Adrenal gland (tissue), 12 donors: ENCODE data around the gene GATC. TPM values are rescaled to one million over a fixed set of nuclear protein-coding genes. Genes with fewer than 3 reads are reported as not detected.

Experiments used
- DNase-seq, 7 donors: peaks; one replicate each; pipeline ENCODE4 v3.0.0-alpha.2; 2019 to 2020
- H3K27ac ChIP-seq, 5 donors: fragments of 200-600 bp; sonication (generic) in 4 of 5; 1 replicate in 3 of 5; 2 replicates in 2 of 5; pipeline versions ENCODE4 v1.5.1 to v1.8.0; 2016 to 2020; ENCODE audit warnings: mild to moderate bottlenecking in 1 of 5
- H3K27me3 ChIP-seq: fragments of 200-600 bp; 2 replicates; pipeline ENCODE4 v1.8.0; 2021
- H3K36me3 ChIP-seq, 2 donors: fragments of 200-600 bp; replicated peaks in 1 of 2; 1 replicate in 1 of 2; 2 replicates in 1 of 2; pipeline versions ENCODE4 v1.5.1 to v1.8.0; 2018 to 2022
- H3K4me1 ChIP-seq, 2 donors: fragments of 200-600 bp; replicated peaks in 1 of 2; 1 replicate in 1 of 2; 2 replicates in 1 of 2; pipeline versions ENCODE4 v1.5.1 to v1.8.0; 2018 to 2021
- H3K4me3 ChIP-seq, 4 donors: fragments of 200-600 bp; sonication (generic) in 3 of 4; one replicate each; pipeline ENCODE4 v1.5.1; 2016 to 2018
- H3K9me3 ChIP-seq, 3 donors: fragments of 200-600 bp; sonication (generic) in 1 of 3; replicated peaks in 1 of 3; 1 replicate in 2 of 3; 2 replicates in 1 of 3; pipeline versions ENCODE4 v1.5.1 to v1.8.0; 2016 to 2021
- POLR2A ChIP-seq, 2 donors: fragments of 450-650 bp; IDR thresholded peaks; one replicate each; pipeline ENCODE4 v1.6.1; 2017; ENCODE audit warnings: antibody characterized with exemption in 2 of 2, mild to moderate bottlenecking in 2 of 2, moderate library complexity in 1 of 2
- WGBS, 4 donors: extraction: QIAGEN DNeasy Blood & Tissue Kit in 2 of 4; methylation state at CpG; one replicate each; pipeline versions ENCODE4 v1.1.5 to v1.1.7; 2013 to 2017; 5-methylcytosine and 5-hydroxymethylcytosine counted together
- intact Hi-C, 2 donors: fragments of 100-400 bp; cut with DNase I; formaldehyde crosslinking; loops; one replicate each; pipeline versions ENCODE4 v1.14.1 to v1.15.0; 2022 to 2023
- polyA plus RNA-seq, 3 donors: library from polyadenylated mRNA; stranded (reverse); fragments of 200-250 nt in 2 of 3; fragments of 350-450 nt in 1 of 3; fragmentation: Illumina TruSeq in 1 of 3; extraction: RNeasy Lipid Tissue Mini Kit (QIAGEN cat#74804) in 1 of 3; gene quantifications; one replicate each; pipeline ENCODE4 v1.2.3, GENCODE V29; 2013 to 2014
- total RNA-seq, 9 donors: library from RNA; depleted of rRNA in 4 of 9; stranded (reverse); fragments of >200 nt in 4 of 9; fragments of 120-200 nt in 1 of 9; fragmentation: NEBNext Ultra II Directional in 1 of 9; extraction: Animal tissue kit (Norgen Biotek cat#: 25700) in 1 of 9; gene quantifications; one replicate each; pipeline versions ENCODE4 v1.1.0 to v1.2.4, GENCODE V29; 2013 to 2023
- TF ChIP-seq, protein P1 (sequence below), 6 experiments: fragments of 450-650 bp in 4 of 6; fragments of 200-600 bp in 2 of 6; sonication (generic) in 1 of 6; IDR thresholded peaks; 1 replicate in 5 of 6; 2 replicates in 1 of 6; pipeline versions ENCODE4 v1.5.1 to v1.8.0; 2016 to 2021; ENCODE audit warnings: antibody characterized with exemption in 6 of 6, mild to moderate bottlenecking in 2 of 6, moderate library complexity in 1 of 6
- donor health status: healthy with polysubstance abuse.
- donor health status: Bipolar disorder and iron deficiency.
- donor health status: DM: yes; HTN: yes; CAD: no.
- donor health status: DM: no; HTN: no; CAD: no.
- donor health status: DM: no; HTN: no; CAD: no.
- donor health status: DM: yes; HTN: yes; CAD: no.

GATC gene
- total and polyA plus RNA-seq, 12 donors: 9.0 to 43.6 (median 30.2) TPM

DNA sequence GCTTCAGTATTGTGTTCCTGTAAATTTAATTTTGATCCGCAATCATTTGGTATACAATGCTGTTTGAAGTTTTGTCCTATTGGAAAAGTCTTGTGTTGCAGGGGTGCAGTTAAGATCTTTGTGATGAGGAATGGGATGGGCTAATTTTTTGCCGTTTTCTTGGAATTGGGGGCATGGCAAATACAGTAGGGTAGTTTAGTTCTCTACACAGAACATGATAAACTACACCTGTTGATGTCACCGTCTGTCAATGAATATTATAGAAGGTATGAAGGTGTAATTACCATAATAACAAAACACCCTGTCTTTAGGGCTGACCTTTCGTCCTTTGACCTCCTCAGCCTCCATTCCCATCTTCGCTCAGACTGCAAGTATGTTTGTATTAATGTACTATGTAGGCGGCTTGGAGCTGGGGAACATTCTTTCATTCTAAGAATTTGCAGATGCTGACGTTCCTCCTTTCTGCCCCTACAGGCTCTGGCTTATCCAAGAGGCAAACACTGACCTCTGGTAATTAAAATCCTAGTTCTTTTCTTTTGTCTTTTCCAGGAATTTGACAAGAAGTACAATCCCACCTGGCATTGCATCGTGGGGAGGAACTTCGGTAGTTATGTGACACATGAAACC, 51.4 kb downstream of the GATC start:
- intact Hi-C loops: no loop called here
- TF ChIP-seq, protein P1, sequence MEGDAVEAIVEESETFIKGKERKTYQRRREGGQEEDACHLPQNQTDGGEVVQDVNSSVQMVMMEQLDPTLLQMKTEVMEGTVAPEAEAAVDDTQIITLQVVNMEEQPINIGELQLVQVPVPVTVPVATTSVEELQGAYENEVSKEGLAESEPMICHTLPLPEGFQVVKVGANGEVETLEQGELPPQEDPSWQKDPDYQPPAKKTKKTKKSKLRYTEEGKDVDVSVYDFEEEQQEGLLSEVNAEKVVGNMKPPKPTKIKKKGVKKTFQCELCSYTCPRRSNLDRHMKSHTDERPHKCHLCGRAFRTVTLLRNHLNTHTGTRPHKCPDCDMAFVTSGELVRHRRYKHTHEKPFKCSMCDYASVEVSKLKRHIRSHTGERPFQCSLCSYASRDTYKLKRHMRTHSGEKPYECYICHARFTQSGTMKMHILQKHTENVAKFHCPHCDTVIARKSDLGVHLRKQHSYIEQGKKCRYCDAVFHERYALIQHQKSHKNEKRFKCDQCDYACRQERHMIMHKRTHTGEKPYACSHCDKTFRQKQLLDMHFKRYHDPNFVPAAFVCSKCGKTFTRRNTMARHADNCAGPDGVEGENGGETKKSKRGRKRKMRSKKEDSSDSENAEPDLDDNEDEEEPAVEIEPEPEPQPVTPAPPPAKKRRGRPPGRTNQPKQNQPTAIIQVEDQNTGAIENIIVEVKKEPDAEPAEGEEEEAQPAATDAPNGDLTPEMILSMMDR (IDR thresholded peaks at IDR 0.05): no peak
- TF ChIP-seq POLR2A (IDR thresholded peaks at IDR 0.05): no peak
- Histone ChIP-seq H3K4me1 (peaks cover 15 to 22% of the 10 kb centered on the region in 2 donors), H3K9me3 (no peaks in the 10 kb centered on the region), H3K4me3 (peak overlapping the region in 2 of 4 donors; percentile 86 to 91), H3K36me3 (peaks cover 0 to 15% of the 10 kb centered on the region in 2 donors), H3K27ac (peak overlapping the region in 3 of 5 donors; percentile 63 to 90 (median 87)), H3K27me3 (no peaks in the 10 kb centered on the region)
- DNase-seq: no peak
- 31 to 41% (median 38%) methylated on average over 9 of the region's 9 CpGs for WGBS, 4 donors

DNA sequence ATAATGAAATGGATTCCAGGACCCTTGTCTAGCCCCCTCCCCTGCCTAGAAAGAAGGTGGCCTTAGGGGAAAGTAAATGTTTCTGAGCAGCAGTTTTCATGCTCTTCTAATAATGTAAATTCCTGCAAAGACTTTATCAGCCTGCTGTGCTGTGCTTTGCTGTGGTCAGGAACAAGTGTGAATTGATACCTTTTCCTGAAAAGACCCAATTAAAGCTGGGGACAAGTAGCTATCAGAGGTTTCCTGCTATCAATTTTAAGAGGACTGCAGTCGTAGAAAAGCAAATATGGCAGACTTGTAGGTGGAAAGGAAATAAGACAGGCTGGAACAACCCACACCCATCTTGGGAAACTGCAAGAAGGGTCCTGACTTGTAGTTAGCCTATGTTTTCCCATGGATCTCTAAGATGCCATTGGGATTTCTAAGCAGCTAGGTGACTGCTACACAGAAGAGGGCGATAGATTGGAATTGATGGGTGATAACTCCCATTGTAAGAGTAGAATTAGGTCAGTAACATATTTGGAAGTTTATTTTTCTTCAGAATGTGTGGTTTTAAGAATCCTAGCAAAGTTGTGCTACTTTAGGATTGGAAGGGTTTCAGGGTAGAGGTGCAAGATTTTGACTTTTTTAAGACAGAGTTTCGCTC, 52.7 kb downstream of the GATC start:
- peaks cover 0 to 28% of the 10 kb centered on the region in 2 donors for H3K36me3 ChIP-seq
- H3K4me1 ChIP-seq: peaks cover 15 to 22% of the 10 kb centered on the region in 2 donors
- 84 to 93% (median 88%) methylated on average over 3 of the region's 3 CpGs for WGBS, 4 donors
- no peak for DNase-seq
- no peaks in the 10 kb centered on the region for H3K27me3 ChIP-seq
- H3K27ac ChIP-seq: no peak overlapping the region
- H3K4me3 ChIP-seq: no peak overlapping the region
- no peak for TF ChIP-seq POLR2A (IDR thresholded peaks at IDR 0.05)
- TF ChIP-seq, protein P1 (IDR thresholded peaks at IDR 0.05): no peak
- intact Hi-C loops: no loop called here
- H3K9me3 ChIP-seq: no peaks in the 10 kb centered on the region

DNA sequence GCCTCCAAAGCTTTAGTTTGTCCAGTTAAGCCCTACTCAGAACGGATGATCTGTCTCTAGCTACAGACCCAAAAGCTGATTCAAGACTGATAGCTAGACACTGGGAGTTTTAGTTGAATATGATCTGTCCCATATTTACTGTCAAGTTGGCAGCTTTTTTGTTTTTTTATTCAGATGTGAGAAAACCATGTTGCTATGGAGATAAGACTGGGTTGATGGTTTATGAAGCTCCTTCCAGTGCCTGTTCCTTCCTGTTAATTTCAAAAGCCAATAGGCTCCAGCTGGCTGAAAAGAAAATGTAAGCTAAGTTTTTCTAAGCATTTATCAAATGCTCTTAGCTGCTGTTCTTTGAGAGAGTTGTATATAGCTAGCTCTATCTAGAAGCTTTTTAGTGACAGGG, 54.3 kb downstream of the GATC start:
- H3K4me1 ChIP-seq: peaks cover 8 to 14% of the 10 kb centered on the region in 2 donors
- no peak overlapping the region for H3K4me3 ChIP-seq
- H3K27ac ChIP-seq: no peak overlapping the region
- 84 to 96% (median 90%) methylated on average over 1 of the region's 1 CpG for WGBS, 4 donors
- H3K9me3 ChIP-seq: no peaks in the 10 kb centered on the region
- no peaks in the 10 kb centered on the region for H3K27me3 ChIP-seq
- peaks cover 0 to 37% of the 10 kb centered on the region in 2 donors for H3K36me3 ChIP-seq
- no peak for TF ChIP-seq POLR2A (IDR thresholded peaks at IDR 0.05)
- TF ChIP-seq, protein P1 (IDR thresholded peaks at IDR 0.05): no peak
- intact Hi-C loops: no loop called here
- DNase-seq: no peak

DNA sequence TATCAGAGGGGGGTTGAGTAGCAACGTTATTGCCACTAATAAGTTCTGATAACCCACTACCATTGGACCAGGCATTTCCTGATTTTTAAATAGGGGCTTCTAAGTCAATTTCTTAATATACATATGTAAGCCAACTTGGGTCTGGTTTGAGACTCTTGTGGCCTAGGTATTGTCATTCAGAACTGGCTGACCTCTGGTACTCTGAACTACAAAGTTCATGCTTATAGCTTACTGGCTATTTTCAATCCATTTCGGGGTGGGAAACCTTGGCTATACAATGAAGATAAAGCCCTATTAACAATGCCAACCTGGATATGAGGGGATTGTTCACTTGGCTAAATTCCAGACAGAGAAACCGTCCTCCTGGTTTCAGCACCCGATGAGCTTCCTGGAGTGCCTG, 58.3 kb downstream of the GATC start:
- Histone ChIP-seq H3K4me1 (no peaks in the 10 kb centered on the region), H3K4me3 (no peak overlapping the region), H3K27ac (no peak overlapping the region), H3K9me3 (no peaks in the 10 kb centered on the region), H3K27me3 (no peaks in the 10 kb centered on the region), H3K36me3 (peaks cover 0 to 41% of the 10 kb centered on the region in 2 donors)
- 86 to 90% (median 88%) methylated on average over 4 of the region's 4 CpGs for WGBS, 4 donors
- no peak for TF ChIP-seq POLR2A (IDR thresholded peaks at IDR 0.05)
- intact Hi-C loops: no loop called here
- DNase-seq: no peak
